T-helper 17 cell (primary cell): ENCODE data around the gene IL20RA. TPM values are rescaled to one million over a fixed set of nuclear protein-coding genes. Genes with fewer than 3 reads are reported as not detected.

Experiments used
- ATAC-seq: fragments of 150-1000 bp; cut with Tn5 transposase; 2 replicates; pipeline ENCODE4 v1.10.0; 2021; ENCODE audit warnings: mild to moderate bottlenecking, moderate library complexity
- DNase-seq, 3 donors: peaks; one replicate each; pipeline versions ENCODE4 v3.0.0 to v3.0.0-alpha.2; 2020 to 2021
- H3K9me3 ChIP-seq: one replicate; pipeline ENCODE4 v1.7.0; 2013; ENCODE audit warnings: low read length, mild to moderate bottlenecking; ENCODE audit not compliant: control insufficient read depth, poor library complexity, severe bottlenecking
- H3K27ac Mint-ChIP-seq: one replicate; pipeline ENCODE4 v1.8.0; 2022; ENCODE audit warnings: mild to moderate bottlenecking, moderate library complexity, mixed read lengths
- H3K27me3 Mint-ChIP-seq: one replicate; pipeline ENCODE4 v1.8.0; 2022; ENCODE audit warnings: mixed read lengths
- H3K36me3 Mint-ChIP-seq: one replicate; pipeline ENCODE4 v1.8.0; 2022; ENCODE audit warnings: low read depth, mixed read lengths
- H3K4me1 Mint-ChIP-seq: one replicate; pipeline ENCODE4 v1.8.0; 2022; ENCODE audit warnings: mild to moderate bottlenecking, mixed read lengths
- H3K4me3 Mint-ChIP-seq: one replicate; pipeline ENCODE4 v1.8.0; 2022; ENCODE audit warnings: mild to moderate bottlenecking, moderate library complexity, mixed read lengths
- total RNA-seq, 4 donors: library from RNA in 2 of 4; stranded (reverse) in 2 of 4; gene quantifications; one replicate each; pipeline ENCODE4 v1.2.3 and lab custom pipeline; 2022 to 2026

IL20RA gene, protein sequence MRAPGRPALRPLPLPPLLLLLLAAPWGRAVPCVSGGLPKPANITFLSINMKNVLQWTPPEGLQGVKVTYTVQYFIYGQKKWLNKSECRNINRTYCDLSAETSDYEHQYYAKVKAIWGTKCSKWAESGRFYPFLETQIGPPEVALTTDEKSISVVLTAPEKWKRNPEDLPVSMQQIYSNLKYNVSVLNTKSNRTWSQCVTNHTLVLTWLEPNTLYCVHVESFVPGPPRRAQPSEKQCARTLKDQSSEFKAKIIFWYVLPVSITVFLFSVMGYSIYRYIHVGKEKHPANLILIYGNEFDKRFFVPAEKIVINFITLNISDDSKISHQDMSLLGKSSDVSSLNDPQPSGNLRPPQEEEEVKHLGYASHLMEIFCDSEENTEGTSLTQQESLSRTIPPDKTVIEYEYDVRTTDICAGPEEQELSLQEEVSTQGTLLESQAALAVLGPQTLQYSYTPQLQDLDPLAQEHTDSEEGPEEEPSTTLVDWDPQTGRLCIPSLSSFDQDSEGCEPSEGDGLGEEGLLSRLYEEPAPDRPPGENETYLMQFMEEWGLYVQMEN
- total RNA-seq, result not detected
- total RNA-seq (lab: John Stamatoyannopoulos, UW), result 0 reads per million in 2 donors

DNA sequence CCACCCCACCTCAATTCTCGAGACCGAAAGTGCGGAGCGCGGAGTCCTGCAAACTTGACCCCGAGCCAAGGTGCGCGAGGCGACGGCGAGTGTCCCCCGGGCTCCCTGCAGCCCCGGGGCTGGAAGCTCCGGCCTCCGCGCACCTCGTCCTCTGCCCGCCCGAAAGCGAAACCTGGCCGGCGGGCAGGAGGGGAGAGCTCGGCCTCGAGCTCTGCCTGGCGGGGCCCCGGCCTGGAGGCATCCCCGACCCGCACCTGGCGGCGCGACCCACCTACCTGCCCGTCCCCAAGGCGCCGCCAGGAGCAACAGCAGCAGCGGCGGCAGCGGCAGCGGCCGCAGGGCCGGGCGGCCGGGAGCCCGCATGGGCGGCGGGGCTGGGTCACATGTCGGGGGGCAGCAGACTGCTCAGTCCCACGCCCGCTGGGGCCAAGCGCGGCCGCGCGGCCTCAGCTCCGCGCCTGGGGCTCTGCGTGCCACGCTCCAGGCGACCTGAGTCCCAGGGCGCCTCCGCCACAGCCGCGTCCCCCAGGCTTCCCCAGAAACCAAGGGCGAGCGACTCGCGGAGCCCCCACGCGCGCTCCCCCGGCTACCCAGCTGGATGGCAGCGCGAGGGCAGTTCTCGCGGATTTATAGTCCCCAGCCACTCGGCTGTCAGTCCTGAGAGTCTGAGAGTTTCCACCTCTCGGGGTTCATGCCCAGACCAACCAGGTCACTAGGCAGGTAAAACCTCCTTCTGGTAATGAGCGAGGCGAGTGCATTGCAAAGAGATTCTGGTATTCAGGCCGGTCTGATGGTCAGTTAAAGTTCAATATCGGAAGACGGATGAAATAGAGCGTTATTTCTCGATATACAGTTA lies at the start of gene IL20RA:
TSS of gene IL20RA (minus strand) at position 600 of the 856 bp plus-strand sequence. CDS start at position 363, 237 bp downstream.
- H3K9me3 ChIP-seq, result no peaks in the 10 kb centered on the region
- Mint-ChIP-seq H3K4me3 (peak within 1 kb of the TSS; percentile 82), H3K27me3 (peaks cover 76% of the 10 kb centered on the region), H3K36me3 (peaks cover 2% of the 10 kb centered on the region), H3K27ac (no peak within 1 kb of the TSS), H3K4me1 (peaks cover 7% of the 10 kb centered on the region)
- no peak for DNase-seq
- ATAC-seq, result peak; percentile 55

DNA sequence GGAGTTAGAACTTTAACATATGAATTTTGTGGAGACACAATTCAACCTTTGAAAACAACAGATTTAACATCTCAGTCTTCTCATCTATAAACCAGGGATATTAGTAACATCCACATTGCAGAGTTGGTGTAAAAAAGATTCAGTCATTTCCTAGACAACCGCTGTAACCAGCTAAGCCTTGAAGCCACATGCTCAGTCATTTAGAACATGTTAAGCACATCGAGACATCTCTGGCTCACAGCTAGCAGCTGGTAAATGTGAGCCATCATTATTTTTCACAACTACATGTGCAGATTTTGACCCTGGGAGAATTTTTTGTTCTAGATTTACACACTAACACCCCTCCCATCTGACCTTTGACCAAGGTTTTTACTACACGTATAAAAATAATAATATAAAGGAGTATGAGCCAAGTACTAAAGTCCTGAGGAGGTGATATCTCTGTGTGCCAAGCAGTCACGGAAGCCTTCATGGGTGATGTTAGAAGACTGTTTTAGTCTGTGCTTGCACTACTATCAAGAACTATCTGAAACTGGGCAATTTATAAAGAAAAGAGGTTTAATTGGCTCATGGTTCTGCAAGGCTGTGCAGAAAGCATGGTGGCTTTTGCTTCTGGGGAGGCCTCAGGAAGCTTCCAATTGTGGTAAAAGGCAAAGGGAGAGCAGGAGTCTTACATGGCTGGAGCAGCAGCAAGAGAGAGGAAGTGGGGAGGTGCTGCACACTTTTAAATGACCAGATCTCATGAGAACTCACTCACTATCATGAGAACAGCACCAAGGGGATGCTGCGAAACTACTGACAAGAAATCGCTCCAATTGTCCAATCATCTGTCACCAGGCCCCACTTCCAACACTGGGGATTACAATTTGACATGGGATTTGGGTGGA lies 48.7 kb upstream of the IL20RA start:
- Mint-ChIP-seq H3K4me3 (peak overlapping the region; percentile 15), H3K27me3 (peaks cover 16% of the 10 kb centered on the region), H3K36me3 (no peaks in the 10 kb centered on the region), H3K4me1 (peaks cover 18% of the 10 kb centered on the region), H3K27ac (no peak overlapping the region)
- ATAC-seq, result no peak
- no peaks in the 10 kb centered on the region for H3K9me3 ChIP-seq
- no peak for DNase-seq

DNA sequence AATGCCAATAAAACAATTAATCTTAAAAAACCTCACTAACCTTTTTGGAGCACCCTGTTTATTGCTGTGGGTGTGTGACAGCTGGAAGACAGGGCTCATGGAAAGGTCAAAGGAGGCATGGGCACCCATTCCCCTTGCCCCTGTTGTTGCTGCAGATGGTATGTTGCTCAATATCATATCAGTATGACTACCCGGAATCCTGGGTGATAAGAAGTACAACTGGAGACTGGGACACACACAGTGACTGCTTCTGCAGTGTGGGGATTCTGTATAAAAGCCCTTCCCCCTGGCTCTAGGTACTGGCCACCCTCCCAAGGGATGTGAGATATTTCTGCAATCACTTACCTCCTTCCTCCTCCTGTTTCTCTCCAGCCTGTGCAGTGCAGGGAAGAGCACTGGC lies 47.3 kb upstream of the IL20RA start:
- Mint-ChIP-seq H3K4me1 (peaks cover 18% of the 10 kb centered on the region), H3K36me3 (no peaks in the 10 kb centered on the region), H3K27ac (no peak overlapping the region), H3K27me3 (peaks cover 22% of the 10 kb centered on the region), H3K4me3 (no peak overlapping the region)
- H3K9me3 ChIP-seq, result no peaks in the 10 kb centered on the region
- DNase-seq (no peak), ATAC-seq (no peak)

- H3K4me1 Mint-ChIP-seq, result peaks cover 2% of the 10 kb centered on the region
- no peak overlapping the region for H3K4me3 Mint-ChIP-seq
- peaks cover 40% of the 10 kb centered on the region for H3K27me3 Mint-ChIP-seq
- no peak for ATAC-seq
- no peak for DNase-seq
- no peak overlapping the region for H3K27ac Mint-ChIP-seq
- no peaks in the 10 kb centered on the region for H3K9me3 ChIP-seq
- no peaks in the 10 kb centered on the region for H3K36me3 Mint-ChIP-seq
Observed at GRCh38 chr6:137089305-137089704, 44.5 kb upstream of the IL20RA start.

DNA sequence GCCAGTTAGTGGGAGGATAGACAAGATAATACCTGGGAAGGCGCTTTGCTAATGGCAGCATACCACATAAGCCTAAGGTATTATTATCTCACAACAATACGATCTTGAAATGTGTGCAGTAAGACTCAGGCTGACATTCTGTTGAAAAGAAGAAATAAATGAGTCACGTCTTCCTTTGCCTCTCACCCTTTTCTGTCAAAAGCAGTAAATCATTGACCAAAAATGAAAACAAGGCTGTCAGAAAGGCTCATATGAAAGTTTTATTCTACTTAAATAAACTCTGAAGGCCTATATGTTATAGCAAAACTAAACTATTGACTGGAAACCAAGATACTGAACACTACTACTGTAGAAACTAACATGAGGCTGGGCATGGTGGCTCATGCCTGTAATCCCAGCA lies 43.1 kb upstream of the IL20RA start:
- Mint-ChIP-seq H3K36me3 (no peaks in the 10 kb centered on the region), H3K4me3 (no peak overlapping the region), H3K27me3 (peaks cover 42% of the 10 kb centered on the region), H3K27ac (no peak overlapping the region), H3K4me1 (no peaks in the 10 kb centered on the region)
- H3K9me3 ChIP-seq, result no peaks in the 10 kb centered on the region
- no peak for DNase-seq
- ATAC-seq, result no peak

DNA sequence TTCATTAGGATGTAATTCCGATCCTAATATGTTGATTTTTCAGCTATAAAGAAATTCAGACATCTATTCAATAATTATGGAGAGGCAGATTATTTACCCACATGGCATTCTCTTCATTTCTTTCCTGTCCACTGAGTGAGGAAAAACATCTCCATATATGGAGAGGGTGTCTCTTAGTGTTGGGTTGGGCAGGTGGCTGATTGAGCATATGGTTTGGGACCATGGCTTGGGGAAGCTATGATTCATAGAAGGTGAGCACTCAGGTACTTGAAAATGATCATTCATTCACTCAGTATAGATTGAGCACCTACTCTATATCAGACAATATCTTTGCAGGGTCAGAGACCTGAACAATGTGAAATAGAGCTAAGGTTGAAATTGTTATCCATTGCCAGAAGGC lies 41.3 kb upstream of the IL20RA start:
- ATAC-seq (no peak), DNase-seq (no peak)
- Mint-ChIP-seq H3K36me3 (no peaks in the 10 kb centered on the region), H3K27me3 (peaks cover 33% of the 10 kb centered on the region), H3K27ac (no peak overlapping the region), H3K4me1 (no peaks in the 10 kb centered on the region), H3K4me3 (no peak overlapping the region)
- H3K9me3 ChIP-seq, result no peaks in the 10 kb centered on the region

GRCh38 chr6:137084865-137085617 lies 40.3 kb upstream of the IL20RA start:
- no peaks in the 10 kb centered on the region for H3K36me3 Mint-ChIP-seq
- DNase-seq, result no peak
- no peak overlapping the region for H3K4me3 Mint-ChIP-seq
- no peak overlapping the region for H3K27ac Mint-ChIP-seq
- ATAC-seq, result no peak
- H3K4me1 Mint-ChIP-seq, result no peaks in the 10 kb centered on the region
- no peaks in the 10 kb centered on the region for H3K9me3 ChIP-seq
- peaks cover 30% of the 10 kb centered on the region for H3K27me3 Mint-ChIP-seq

- H3K9me3 ChIP-seq, result no peaks in the 10 kb centered on the region
- ATAC-seq (no peak), DNase-seq (no peak)
- Mint-ChIP-seq H3K27ac (no peak overlapping the region), H3K4me3 (no peak overlapping the region), H3K36me3 (no peaks in the 10 kb centered on the region), H3K27me3 (peaks cover 35% of the 10 kb centered on the region), H3K4me1 (no peaks in the 10 kb centered on the region)
Observed at GRCh38 chr6:137084090-137084489, 39.3 kb upstream of the IL20RA start.

GRCh38 chr6:137081997-137082396 lies 37.2 kb upstream of the IL20RA start:
- no peaks in the 10 kb centered on the region for H3K36me3 Mint-ChIP-seq
- DNase-seq (no peak), ATAC-seq (no peak)
- no peaks in the 10 kb centered on the region for H3K9me3 ChIP-seq
- H3K27ac Mint-ChIP-seq, result no peak overlapping the region
- H3K4me3 Mint-ChIP-seq, result no peak overlapping the region
- H3K4me1 Mint-ChIP-seq, result no peaks in the 10 kb centered on the region
- peaks cover 34% of the 10 kb centered on the region for H3K27me3 Mint-ChIP-seq

GRCh38 chr6:137080711-137081110 lies 35.9 kb upstream of the IL20RA start:
- no peak overlapping the region for H3K27ac Mint-ChIP-seq
- no peaks in the 10 kb centered on the region for H3K4me1 Mint-ChIP-seq
- H3K27me3 Mint-ChIP-seq, result peaks cover 25% of the 10 kb centered on the region
- no peaks in the 10 kb centered on the region for H3K9me3 ChIP-seq
- DNase-seq, result no peak
- H3K4me3 Mint-ChIP-seq, result no peak overlapping the region
- ATAC-seq, result no peak
- no peaks in the 10 kb centered on the region for H3K36me3 Mint-ChIP-seq

DNA sequence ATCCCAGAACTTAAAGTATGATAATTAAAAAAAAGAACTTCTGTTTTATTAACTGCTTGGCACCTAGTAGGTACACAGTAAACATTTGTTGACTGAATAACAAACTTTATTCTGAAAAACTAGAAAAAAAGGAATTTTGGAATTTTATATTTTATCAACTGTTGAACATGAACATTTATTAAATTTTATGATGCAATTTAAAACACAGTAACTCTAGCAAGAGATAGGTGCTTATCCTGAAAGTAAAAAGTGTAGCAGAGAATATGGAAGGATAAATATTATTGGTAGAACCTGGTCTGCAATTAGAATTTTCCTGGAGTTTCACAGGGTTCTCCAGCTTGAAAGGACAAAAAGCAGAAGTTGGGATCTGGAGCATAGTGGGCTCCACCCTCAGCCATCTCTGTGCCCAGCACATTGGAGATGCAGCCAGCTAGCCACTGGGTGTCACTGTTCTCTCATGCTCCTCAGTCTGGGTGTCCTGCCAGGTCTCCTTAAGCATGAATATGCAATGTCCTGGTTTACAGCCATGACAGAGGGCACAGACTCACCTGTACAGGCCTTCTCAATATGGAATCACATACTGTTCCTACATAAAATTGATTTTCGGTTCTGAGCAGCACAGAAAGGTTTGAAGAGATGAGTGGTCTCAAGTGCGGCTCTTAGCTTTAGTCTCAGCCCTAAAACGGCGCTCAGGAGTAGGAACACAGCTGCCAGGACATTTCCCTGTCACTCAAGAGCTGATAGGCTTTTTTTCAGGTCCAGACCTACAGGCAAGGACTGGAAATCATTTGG lies 31.7 kb upstream of the IL20RA start:
- Mint-ChIP-seq H3K27me3 (peaks cover 22% of the 10 kb centered on the region), H3K27ac (no peak overlapping the region), H3K4me3 (no peak overlapping the region), H3K4me1 (no peaks in the 10 kb centered on the region), H3K36me3 (no peaks in the 10 kb centered on the region)
- peak; percentile 92 for ATAC-seq
- DNase-seq, result peak in 1 of 3 donors; percentile 37
- no peaks in the 10 kb centered on the region for H3K9me3 ChIP-seq
